Hepatic stellate cell (primary cell): ENCODE data around the gene MYH10.

Experiments
- DNase-seq: peaks from one replicate; pipeline ENCODE4 v3.0.0; 2011; ENCODE audit warnings: low spot score

The MYH10 gene

GRCh38 chr17:8609910-8610309, 20.6 kb downstream of the MYH10 start:
- no peak for DNase-seq

GRCh38 chr17:8608001-8608400, 22.5 kb downstream of the MYH10 start:
- no peak for DNase-seq

- DNase-seq = no peak
Measured at GRCh38 chr17:8606401-8606800, 24.1 kb downstream of the MYH10 start.

GRCh38 chr17:8602679-8603078, 27.8 kb downstream of the MYH10 start:
- DNase-seq = no peak

- DNase-seq = no peak
Measured at GRCh38 chr17:8599351-8600011, 31.0 kb downstream of the MYH10 start.

GRCh38 chr17:8598913-8599312, 31.6 kb downstream of the MYH10 start:
- no peak for DNase-seq

- no peak for DNase-seq
Measured at GRCh38 chr17:8593830-8594229, 36.7 kb downstream of the MYH10 start.

GRCh38 chr17:8593276-8593675, 37.2 kb downstream of the MYH10 start:
- no peak for DNase-seq

- DNase-seq = no peak
Measured at GRCh38 chr17:8588877-8589554, 41.5 kb downstream of the MYH10 start.

- no peak for DNase-seq
Measured at GRCh38 chr17:8586766-8587165, 43.8 kb downstream of the MYH10 start.

GRCh38 chr17:8585911-8586310, 44.6 kb downstream of the MYH10 start:
- DNase-seq = no peak

GRCh38 chr17:8583954-8584353, 46.6 kb downstream of the MYH10 start:
- no peak for DNase-seq

GRCh38 chr17:8580952-8581658, 49.4 kb downstream of the MYH10 start:
- no peak for DNase-seq

- no peak for DNase-seq
Measured at GRCh38 chr17:8577868-8578267, 52.7 kb downstream of the MYH10 start.

GRCh38 chr17:8576559-8577294, 53.8 kb downstream of the MYH10 start:
- no peak for DNase-seq

GRCh38 chr17:8574687-8575086, 55.8 kb downstream of the MYH10 start:
- no peak for DNase-seq

- DNase-seq = no peak
Measured at GRCh38 chr17:8572764-8573163, 57.8 kb downstream of the MYH10 start.

- DNase-seq = no peak
Measured at GRCh38 chr17:8563981-8564602, 66.4 kb downstream of the MYH10 start.

- no peak for DNase-seq
Measured at GRCh38 chr17:8563024-8563776, 67.3 kb downstream of the MYH10 start.

GRCh38 chr17:8558144-8558543, 72.4 kb downstream of the MYH10 start:
- DNase-seq = no peak

GRCh38 chr17:8557176-8557806, 73.2 kb downstream of the MYH10 start:
- no peak for DNase-seq
